ENCODE data around the gene SRRM5. TPM values are rescaled to one million over a fixed set of nuclear protein-coding genes. Genes with fewer than 3 reads are reported as not detected.
"Not testable (repeated sequence)": the region's sequence is repeated elsewhere in the genome, so short reads cannot be mapped to it uniquely, and the experiment has no call there.

SRRM5 gene
- total RNA-seq, 1 experiment from 2014 or later = not detected

GRCh38 chr19:43600326-43600725 lies 11.6 kb upstream of the SRRM5 start:
- DNase-seq, H3K27me3 ChIP-seq, H3K4me3 ChIP-seq, H3K9me3 ChIP-seq: not testable (repeated sequence)
- peaks cover 36% of the 10 kb centered on the region for H3K36me3 ChIP-seq

GRCh38 chr19:43605875-43606568 lies 5.9 kb upstream of the SRRM5 start:
- no peak overlapping the region for H3K4me3 ChIP-seq
- no peak for DNase-seq
- peaks cover 24% of the 10 kb centered on the region for H3K36me3 ChIP-seq
- no peaks in the 10 kb centered on the region for H3K27me3 ChIP-seq
- no peaks in the 10 kb centered on the region for H3K9me3 ChIP-seq

DNA sequence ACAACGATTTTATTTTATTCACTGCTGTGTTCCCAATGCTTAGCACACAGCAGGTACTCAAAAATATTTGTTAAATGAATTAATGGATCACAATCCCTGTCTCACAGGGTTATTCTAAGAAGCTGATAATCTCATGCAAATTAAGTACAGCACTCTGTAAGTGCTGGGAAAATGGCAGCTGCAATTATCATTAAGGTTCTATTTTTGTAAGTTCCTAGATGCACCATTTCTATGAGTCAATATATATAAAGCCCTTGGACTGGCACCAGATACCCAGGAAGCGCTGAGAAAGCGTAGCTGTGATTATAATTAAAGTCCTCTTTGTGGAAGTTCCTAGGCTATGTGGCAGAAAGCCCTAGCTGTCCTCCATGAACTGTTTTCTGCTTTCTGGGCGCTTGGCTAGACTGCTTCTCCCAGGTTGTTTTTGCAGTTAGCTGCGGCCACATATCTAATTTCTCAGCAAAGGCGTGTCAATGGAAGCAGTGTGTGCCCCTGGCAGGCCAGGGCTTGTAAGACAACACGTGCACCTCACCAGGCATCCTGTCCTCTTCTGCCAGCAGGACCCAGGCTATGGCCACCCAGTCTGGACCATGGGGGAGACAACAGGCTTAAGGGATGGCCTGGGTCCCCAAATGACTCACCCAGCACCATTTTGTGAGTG lies 5.2 kb upstream of the SRRM5 start:
- Histone ChIP-seq H3K9me3 (no peaks in the 10 kb centered on the region), H3K27me3 (no peaks in the 10 kb centered on the region), H3K36me3 (peaks cover 19% of the 10 kb centered on the region), H3K4me3 (no peak overlapping the region)
- no peak for DNase-seq

DNA sequence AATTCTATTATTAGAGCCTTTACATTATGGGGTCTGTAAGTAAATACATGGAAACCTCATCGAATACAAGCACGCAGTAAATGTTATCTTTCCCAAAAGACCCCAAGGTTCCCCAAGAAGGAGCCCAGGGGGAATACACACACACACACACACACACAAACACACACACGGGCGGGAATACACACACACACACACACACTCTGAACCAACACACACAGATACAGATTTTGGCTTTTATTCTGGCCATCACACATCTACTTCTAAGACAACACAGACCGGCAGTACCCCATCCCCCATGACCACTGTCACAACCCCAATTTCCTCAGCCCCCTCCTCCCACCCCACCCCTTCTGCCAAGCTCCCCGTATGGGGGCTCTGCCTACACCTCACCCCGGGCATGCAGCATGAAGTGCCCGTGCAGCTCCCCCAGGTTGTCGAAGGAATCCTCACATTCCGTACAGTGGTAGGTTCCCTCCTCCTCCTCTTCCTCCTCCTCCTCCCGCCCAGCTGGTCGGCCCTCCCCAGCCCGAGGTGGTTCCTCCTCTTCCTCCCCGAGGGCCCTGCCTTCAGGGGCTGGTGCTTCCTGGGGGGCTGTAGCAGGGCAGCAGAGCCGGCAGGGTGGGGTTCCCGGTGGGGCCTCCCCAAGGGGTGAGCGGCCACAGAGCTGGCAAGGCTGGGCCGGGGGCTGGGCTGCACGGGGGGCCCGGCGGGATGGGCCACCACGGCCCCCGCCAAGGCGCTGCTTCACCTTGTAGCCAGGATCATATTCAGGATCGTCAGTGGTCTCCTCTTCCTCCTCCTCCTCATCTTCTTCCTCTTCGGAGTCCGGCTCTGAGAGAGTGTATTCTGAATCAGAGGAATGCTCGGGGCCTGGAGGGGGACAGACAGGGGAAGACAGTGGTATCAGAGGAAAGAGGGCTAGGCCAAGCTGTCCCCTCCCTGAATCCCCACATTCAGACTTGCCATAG lies 4.4 kb upstream of the SRRM5 start:
- no peak for DNase-seq
- Histone ChIP-seq H3K27me3 (no peaks in the 10 kb centered on the region), H3K36me3 (peaks cover 22% of the 10 kb centered on the region), H3K9me3 (no peaks in the 10 kb centered on the region), H3K4me3 (no peak overlapping the region)

DNA sequence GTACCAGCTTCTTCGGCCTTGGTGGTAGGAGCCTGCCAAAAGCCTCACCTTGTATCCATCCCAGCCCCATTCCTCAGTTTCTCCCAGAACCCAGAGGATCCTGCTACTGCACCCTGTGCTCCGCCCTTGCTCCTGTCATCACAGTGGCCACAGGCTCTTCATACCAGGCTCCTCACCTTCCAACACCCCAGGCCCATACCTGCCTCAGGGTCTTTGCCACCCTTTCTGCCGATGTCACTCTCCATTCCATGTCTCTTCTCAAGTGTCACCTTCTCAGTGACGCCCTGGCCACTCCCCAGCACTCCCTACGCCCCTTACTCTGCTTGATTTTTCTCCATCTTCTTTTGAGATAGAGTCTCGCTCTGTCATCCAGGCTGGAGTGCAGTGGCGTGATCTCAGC lies 2.0 kb upstream of the SRRM5 start:
- no peak overlapping the region for H3K4me3 ChIP-seq
- H3K36me3 ChIP-seq = peaks cover 31% of the 10 kb centered on the region
- H3K9me3 ChIP-seq = no peaks in the 10 kb centered on the region
- no peak for DNase-seq
- H3K27me3 ChIP-seq = no peaks in the 10 kb centered on the region

GRCh38 chr19:43610493-43610892 lies 1.4 kb upstream of the SRRM5 start:
- peaks cover 31% of the 10 kb centered on the region for H3K36me3 ChIP-seq
- no peak for DNase-seq
- no peaks in the 10 kb centered on the region for H3K27me3 ChIP-seq
- no peak overlapping the region for H3K4me3 ChIP-seq
- H3K9me3 ChIP-seq = no peaks in the 10 kb centered on the region

DNA sequence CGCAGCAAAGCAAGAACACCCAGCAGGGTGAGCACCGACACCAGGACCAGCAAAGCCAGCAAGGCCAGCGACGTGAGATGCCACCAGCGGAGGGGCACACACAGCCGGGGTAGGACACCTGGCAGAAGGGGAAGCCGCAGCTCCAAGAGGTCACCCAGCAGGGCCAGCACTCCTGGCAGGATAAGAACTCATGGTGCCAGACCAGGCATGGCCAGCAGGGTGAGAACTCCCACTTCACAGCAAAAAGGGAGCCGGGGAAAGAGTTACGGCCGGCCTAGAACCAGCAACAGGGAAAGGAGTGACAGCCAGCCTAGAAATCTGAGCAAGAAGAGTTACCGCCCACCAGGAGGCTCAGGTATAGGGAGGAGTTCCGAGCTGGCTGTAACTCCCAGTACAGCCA lies 486 bp downstream of the SRRM5 start:
- Histone ChIP-seq H3K9me3 (no peaks in the 10 kb centered on the region), H3K27me3 (no peaks in the 10 kb centered on the region), H3K36me3 (peaks cover 31% of the 10 kb centered on the region), H3K4me3 (no peak overlapping the region)
- DNase-seq = no peak

DNA sequence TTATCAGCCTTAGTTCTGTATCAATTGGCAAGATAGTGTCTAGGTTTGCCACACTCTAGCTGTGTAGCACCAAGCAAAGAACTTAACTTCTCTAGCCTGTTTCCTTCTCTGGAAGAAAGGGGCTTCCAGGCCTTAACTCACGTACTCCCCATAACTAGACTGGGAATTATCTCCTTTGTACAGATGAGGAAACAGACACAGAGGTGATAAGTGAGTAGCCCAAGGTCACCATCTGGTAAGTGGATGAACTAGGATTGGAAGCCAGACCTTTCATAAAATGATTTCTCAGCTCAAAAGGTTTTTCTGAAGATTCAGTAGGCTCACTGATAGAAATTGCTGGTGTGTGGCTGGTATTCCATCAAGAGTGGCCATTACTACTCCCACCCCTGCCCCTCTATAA lies 4.4 kb downstream of the SRRM5 start:
- H3K9me3 ChIP-seq = no peaks in the 10 kb centered on the region
- H3K27me3 ChIP-seq = no peaks in the 10 kb centered on the region
- DNase-seq = no peak
- peaks cover 23% of the 10 kb centered on the region for H3K36me3 ChIP-seq
- no peak overlapping the region for H3K4me3 ChIP-seq

- DNase-seq = no peak
- Histone ChIP-seq H3K36me3 (peaks cover 18% of the 10 kb centered on the region), H3K27me3 (no peaks in the 10 kb centered on the region), H3K4me3 (no peak overlapping the region), H3K9me3 (no peaks in the 10 kb centered on the region)
Observed at GRCh38 chr19:43616954-43617353, 5.1 kb downstream of the SRRM5 start.

- DNase-seq = peak; percentile 50
- Histone ChIP-seq H3K36me3 (peaks cover 3% of the 10 kb centered on the region; the same call in 1 of the 2 replicates), H3K27me3 (no peaks in the 10 kb centered on the region), H3K4me3 (peak overlapping the region; percentile 72), H3K9me3 (no peaks in the 10 kb centered on the region)
Observed at GRCh38 chr19:43618921-43619261, 7.0 kb downstream of the SRRM5 start.

- Histone ChIP-seq H3K36me3 (no peaks in the 10 kb centered on the region; the same call in 1 of the 2 replicates), H3K27me3 (no peaks in the 10 kb centered on the region), H3K4me3 (peak within 1 kb of the TSS; percentile 72), H3K9me3 (no peaks in the 10 kb centered on the region)
- peak; percentile 90 for DNase-seq
Observed at GRCh38 chr19:43619262-43620060, 7.6 kb downstream of the SRRM5 start, which contains the start of gene ZNF428. ZNF428 (minus strand) TSS chr19:43619629; CDS start chr19:43614304, 5,325 bp downstream.

DNA sequence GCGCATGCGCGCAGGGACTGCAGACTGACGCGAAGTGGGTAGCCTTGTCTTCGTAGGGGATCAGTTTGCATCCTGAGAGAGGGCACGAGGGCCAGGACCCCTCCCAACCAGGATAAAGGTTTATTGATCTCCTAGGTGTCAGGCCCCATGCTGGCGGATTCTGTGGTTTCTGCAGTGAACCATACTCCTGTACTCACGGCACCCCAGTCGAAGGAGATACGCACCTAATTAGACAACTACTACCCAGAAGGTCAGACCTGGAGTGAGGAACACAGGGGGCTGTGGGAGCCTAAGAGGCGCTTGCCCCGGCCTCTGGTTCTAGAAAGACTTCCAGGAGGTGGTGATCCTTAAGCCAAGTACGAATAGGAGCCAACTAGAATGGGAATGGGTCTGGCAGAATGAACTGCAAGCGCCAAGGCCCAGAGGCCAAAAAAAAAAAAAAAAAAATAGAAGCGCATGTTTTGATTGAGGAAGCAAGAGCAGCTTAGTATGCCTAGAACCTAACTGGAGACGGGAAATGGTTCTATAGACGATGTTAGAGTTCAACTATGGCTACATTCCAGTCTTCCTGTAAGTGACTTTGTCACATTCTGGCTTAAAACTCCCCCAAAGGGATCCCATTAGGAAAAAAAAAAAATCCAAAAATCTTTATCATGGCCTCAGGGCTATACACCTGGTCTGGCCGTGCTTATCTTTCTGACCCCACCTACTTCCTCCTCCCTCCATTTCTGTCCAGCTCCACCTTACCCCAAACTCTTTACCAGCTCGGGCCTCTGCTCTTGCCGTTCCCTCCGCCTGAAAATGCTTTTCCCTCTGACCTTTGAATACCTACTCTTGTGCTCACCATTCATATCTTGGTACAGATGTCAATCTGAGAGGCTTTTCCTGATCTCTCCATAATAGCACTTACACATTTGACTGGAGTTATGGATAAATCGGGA lies 8.4 kb downstream of the SRRM5 start:
- Histone ChIP-seq H3K27me3 (no peaks in the 10 kb centered on the region), H3K4me3 (peak overlapping the region; percentile 72), H3K36me3 (no peaks in the 10 kb centered on the region), H3K9me3 (no peaks in the 10 kb centered on the region)
- no peak for DNase-seq

- Histone ChIP-seq H3K9me3 (no peaks in the 10 kb centered on the region), H3K27me3 (no peaks in the 10 kb centered on the region; the same call in 1 of the 2 replicates), H3K4me3 (no peak overlapping the region), H3K36me3 (no peaks in the 10 kb centered on the region)
- DNase-seq = no peak
Observed at GRCh38 chr19:43622070-43622469, 10.2 kb downstream of the SRRM5 start.

- H3K9me3 ChIP-seq = no peaks in the 10 kb centered on the region
- no peak overlapping the region for H3K4me3 ChIP-seq
- no peaks in the 10 kb centered on the region; the same call in 1 of the 2 replicates for H3K27me3 ChIP-seq
- H3K36me3 ChIP-seq = no peaks in the 10 kb centered on the region
- DNase-seq = no peak
Observed at GRCh38 chr19:43622956-43623355, 11.1 kb downstream of the SRRM5 start.

DNA sequence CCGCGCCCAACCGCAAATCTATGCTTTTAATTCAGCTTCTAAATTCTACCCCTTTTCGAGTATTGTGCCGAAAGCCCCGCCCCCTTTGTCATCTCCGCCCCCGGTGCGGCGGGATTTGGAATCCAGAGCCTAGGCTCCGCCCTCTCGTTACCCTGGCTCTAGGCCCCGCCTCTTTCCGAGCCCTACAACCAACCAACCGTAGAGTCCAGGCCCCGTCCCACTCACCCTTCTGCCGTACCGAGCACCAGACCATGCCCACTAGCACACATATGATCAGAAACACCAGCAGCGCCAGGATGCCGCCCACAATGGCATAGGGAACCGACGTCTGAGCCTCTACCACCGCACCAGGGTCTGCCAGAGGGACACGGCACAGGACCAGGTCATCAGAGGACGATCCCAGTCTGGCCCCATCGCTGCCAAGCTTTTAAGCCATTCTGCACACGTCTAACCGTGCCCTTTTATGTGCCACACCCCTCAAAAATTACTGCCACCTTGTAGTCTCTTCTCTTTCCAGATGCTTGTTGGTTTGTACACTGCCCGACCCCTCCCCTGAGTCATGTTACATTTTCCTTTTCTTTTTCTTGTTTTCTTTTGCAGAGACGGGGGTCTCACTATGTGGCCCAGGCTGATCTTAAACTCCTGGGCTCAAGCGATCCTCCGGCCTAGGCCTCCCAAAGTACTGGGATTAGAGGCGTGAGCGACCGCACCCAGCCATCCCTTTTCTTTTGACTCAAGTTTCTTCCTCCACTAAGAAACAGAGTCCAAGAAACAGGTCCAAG lies 12.2 kb downstream of the SRRM5 start:
- Histone ChIP-seq H3K4me3 (no peak overlapping the region), H3K27me3 (no peaks in the 10 kb centered on the region; the same call in 1 of the 2 replicates), H3K9me3 (no peaks in the 10 kb centered on the region), H3K36me3 (no peaks in the 10 kb centered on the region)
- peak; percentile 40 for DNase-seq
